NOMO-1 treated with dmso at 0.1 percent for 144 hours (cell line): ENCODE measurements around the gene GLB1L.
"Not testable (repeated sequence)": the region's sequence is repeated elsewhere in the genome, so short reads cannot be mapped to it uniquely, and the experiment has no call there.

Experiments
- DNase-seq: peaks from one replicate; lab custom pipeline; 2025; ENCODE audit not compliant: unreplicated experiment; lab: John Stamatoyannopoulos, UW

Gene GLB1L

DNA sequence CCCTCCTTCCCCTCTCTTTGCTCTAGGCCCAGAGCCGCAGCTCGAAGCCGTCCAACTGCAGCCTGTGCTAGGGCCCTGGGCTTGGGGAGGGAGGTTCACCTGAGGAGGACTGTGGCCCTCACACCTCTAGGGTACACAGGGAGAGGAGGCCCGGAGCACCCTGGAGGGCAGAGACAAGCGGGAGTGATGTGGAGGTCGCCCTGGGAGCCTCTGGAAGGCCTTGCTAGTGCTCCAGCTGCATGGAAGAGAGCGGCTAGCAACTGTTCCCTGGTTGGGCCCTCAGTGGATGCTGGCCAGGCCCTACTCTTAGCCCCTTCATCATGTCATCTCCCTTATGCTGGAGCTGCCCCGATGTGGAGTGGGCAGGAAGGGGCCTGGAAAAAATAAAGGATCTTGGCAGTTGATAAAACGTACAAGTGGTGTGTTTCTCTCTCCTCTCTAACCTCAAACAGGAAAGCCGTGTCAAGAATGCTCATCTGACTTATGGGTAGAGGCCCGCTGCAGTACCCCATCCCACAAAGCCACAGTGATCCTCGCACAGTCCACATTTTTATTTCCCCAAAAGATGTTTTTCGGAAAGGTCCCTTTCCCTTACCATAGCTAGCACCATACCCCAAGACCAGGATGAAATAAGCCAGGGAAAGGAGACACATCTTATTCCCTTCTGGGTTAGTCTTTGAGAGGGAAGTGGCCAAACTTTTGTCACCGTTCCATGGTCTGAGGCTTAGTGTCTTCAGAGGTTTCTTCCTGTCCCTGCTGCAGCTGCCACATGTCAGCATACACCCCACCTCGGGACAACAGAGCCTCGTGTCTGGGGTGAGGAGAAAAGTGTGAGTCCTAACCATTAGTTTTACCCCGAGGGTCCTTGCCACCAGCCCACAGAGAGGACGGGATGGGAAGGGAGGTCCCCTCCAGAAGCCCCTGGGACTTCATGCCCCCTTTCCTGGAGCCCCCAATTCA lies 35.7 kb downstream of the GLB1L start:
- DNase-seq = no peak

- no peak for DNase-seq
These were observed 37.1 kb downstream of the GLB1L start for GRCh38 chr2:219207884-219208740.

- DNase-seq = no peak
These were observed 37.9 kb downstream of the GLB1L start for GRCh38 chr2:219207134-219207883.

DNA sequence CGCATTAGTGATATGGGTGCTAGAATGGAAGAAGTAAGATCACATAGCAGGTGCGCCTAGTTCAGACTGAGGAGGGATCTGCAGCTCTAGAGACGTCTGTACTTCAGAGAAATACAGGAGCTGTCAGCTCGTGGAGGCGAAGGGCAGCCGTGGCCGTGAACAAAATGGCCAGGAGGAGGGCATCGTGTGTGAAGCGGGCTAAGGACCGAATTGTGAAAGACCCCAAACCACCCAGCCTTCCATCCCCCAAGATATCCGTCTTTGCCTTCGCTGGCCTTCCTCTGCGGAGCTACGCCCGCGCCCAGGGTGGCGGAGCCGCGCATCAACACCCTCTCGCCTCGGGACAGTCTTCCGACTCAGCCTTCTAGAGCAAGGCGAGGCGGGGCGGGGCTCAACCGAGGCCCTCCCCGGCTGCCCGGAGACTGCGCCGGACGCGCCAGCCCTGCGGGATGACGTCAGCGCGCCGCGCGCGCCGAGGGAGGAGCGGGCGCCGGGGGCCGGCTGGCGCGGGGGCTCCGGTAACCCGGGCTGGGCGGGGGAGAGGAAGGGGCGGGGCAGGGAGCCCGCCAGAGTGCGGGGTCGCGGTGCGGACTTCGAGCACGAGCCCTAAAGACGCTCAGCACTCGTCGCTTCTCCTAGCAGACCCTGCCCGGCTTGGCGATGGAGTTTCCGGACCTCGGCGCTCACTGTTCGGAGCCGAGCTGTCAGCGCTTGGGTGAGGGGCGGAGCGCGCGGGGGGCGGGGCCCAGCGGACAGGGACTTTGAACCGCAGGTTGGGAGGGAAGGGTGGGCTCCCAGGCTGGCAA lies 38.7 kb downstream of the GLB1L start, which contains the start of gene ZFAND2B:
ZFAND2B (plus strand) TSS at position 455 of the 806 bp plus-strand sequence; CDS start at position 661, 206 bp downstream.
- peak; percentile 91 for DNase-seq

GRCh38 chr2:219205981-219206327 lies 39.3 kb downstream of the GLB1L start:
- DNase-seq = no peak

DNA sequence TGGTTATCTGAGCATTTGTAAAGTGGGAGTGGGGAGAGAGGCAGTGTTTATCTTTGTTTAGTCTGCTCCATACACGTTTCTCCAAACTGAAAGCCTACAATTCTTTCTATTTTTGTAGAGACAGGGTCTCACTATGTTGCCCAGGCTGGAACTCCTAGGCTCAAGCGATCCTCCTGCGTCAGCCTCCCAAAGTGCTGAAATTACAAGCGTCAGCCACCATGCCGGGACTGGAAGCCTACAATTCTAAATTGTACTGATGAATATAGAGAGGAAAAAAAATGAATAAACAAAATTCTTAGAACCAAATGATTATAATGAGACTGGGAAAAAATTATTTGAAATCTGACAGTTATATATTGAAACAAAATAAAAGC lies 40.1 kb downstream of the GLB1L start:
- no peak for DNase-seq

GRCh38 chr2:219204425-219205164 lies 40.6 kb downstream of the GLB1L start:
- DNase-seq = no peak

- DNase-seq = not testable (repeated sequence)
These were observed 43.9 kb downstream of the GLB1L start for GRCh38 chr2:219201331-219201730.

GRCh38 chr2:219200502-219201326 lies 44.5 kb downstream of the GLB1L start:
- not testable (repeated sequence) for DNase-seq

- DNase-seq = no peak
These were observed 45.6 kb downstream of the GLB1L start for GRCh38 chr2:219199470-219200211.

- DNase-seq = no peak
These were observed 46.3 kb downstream of the GLB1L start for GRCh38 chr2:219198974-219199373.

DNA sequence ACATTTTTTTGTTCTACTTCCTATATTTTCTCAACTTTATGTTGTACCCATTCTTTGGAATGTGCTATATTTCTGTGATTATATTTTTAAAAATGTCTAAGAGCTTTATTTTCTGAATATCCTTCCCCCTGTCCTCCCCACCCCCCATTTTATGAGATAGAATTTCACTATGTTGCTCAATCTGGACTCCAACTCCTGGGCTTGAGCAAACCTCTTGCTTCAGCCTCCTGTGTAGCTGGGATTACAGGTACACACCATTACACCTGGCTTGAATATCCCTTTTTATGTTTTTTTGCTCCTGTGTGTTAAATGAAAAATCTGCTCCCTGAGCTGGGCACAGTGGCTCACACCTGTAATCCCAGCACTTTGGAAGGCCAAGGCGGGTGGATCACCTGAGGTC lies 47.9 kb downstream of the GLB1L start:
- no peak for DNase-seq

DNA sequence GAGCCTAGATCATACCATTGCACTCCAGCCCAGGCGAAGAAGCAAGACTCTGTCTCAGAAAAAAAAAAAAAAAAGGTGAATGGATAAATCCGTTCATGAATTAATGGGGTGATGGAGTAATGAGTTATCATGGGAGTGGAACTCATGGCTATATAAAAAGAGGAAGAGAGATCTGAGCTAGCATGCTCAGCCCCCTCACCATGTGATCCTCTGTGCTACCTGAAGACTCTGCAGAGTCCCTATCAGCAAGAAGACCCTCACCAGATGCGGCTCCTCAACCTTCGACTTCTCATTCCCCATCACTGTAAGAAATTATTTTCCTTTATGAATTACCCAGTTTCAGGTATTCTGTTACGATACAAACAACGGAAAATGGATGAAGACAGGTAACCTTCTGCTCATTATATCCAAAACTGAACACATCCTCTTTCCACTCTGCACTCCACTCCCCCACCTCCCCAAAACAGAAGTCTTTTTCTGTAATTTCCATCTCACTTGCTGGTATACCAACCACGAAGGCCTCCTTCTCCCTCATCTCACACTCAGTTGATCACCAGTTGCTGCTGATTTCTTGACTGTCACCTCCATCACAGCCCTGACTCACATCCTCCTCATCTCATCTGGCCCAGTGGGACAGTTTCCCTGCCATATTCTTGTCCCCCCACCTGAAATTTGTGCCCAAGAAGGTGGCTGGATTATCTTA lies 58.3 kb downstream of the GLB1L start:
- no peak for DNase-seq
